Testis (tissue), 2 donors: ENCODE results near the gene ERC2.

Experiments
- POLR2A ChIP-seq: fragments of 450-650 bp; IDR thresholded peaks from one replicate; pipeline ENCODE4 v1.6.1; 2017; ENCODE audit warnings: antibody characterized with exemption, mild to moderate bottlenecking, moderate library complexity
- TF ChIP-seq, protein P1 (sequence below), 3 experiments: fragments of 450-650 bp in 2 of 3; fragments of 200-600 bp in 1 of 3; sonication (generic) in 1 of 3; IDR thresholded peaks; one replicate each; pipeline ENCODE4 v1.5.1; 2016 to 2019; ENCODE audit warnings: antibody characterized with exemption in 3 of 3, mild to moderate bottlenecking in 2 of 3, moderate library complexity in 1 of 3

DNA sequence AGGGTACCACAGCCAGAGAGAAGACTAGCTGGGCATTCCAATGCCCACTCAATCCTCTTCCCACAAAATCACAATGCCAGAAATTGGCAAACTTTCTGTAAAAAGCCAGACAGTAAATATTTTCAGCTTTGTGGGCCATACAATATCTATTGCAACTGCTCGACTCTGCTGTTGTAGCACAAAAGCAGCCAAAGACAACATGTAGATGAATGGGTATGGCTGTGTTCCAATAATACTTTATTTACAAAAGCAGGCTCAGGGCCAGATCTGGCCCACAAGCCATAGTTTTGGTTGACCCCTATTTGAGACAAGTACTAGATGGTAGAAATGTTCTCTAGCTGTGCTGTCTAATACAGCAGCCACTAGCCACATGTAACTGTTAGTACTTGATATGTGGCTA lies 330.9 kb downstream of the ERC2 start:
- TF ChIP-seq, protein P1, sequence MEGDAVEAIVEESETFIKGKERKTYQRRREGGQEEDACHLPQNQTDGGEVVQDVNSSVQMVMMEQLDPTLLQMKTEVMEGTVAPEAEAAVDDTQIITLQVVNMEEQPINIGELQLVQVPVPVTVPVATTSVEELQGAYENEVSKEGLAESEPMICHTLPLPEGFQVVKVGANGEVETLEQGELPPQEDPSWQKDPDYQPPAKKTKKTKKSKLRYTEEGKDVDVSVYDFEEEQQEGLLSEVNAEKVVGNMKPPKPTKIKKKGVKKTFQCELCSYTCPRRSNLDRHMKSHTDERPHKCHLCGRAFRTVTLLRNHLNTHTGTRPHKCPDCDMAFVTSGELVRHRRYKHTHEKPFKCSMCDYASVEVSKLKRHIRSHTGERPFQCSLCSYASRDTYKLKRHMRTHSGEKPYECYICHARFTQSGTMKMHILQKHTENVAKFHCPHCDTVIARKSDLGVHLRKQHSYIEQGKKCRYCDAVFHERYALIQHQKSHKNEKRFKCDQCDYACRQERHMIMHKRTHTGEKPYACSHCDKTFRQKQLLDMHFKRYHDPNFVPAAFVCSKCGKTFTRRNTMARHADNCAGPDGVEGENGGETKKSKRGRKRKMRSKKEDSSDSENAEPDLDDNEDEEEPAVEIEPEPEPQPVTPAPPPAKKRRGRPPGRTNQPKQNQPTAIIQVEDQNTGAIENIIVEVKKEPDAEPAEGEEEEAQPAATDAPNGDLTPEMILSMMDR (IDR thresholded peaks at IDR 0.05): no peak
- no peak for TF ChIP-seq POLR2A
